ENCODE data around the gene EVA1A.
A peak's percentile ranks its signal among the peaks of the same experiment; 100 is the strongest.

EVA1A gene

DNA sequence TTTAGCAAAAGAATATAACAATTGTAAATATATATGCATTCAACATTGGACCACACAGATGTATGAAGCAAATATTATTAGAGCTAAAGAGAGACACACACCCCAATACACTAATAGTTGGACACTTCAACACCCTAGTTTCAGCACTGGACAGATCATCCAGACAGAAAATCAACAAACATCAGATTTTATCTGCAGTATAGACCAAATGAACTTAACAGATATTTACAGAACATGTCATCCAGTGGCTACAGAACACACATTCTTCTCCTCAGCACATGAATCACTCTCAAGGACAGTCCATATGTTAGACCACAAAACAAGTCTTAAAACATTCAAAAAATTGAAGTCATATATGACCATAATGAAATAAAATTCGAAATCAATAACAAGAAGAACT, 22.1 kb upstream of the EVA1A start (continued):
- TF ChIP-seq, protein P1, sequence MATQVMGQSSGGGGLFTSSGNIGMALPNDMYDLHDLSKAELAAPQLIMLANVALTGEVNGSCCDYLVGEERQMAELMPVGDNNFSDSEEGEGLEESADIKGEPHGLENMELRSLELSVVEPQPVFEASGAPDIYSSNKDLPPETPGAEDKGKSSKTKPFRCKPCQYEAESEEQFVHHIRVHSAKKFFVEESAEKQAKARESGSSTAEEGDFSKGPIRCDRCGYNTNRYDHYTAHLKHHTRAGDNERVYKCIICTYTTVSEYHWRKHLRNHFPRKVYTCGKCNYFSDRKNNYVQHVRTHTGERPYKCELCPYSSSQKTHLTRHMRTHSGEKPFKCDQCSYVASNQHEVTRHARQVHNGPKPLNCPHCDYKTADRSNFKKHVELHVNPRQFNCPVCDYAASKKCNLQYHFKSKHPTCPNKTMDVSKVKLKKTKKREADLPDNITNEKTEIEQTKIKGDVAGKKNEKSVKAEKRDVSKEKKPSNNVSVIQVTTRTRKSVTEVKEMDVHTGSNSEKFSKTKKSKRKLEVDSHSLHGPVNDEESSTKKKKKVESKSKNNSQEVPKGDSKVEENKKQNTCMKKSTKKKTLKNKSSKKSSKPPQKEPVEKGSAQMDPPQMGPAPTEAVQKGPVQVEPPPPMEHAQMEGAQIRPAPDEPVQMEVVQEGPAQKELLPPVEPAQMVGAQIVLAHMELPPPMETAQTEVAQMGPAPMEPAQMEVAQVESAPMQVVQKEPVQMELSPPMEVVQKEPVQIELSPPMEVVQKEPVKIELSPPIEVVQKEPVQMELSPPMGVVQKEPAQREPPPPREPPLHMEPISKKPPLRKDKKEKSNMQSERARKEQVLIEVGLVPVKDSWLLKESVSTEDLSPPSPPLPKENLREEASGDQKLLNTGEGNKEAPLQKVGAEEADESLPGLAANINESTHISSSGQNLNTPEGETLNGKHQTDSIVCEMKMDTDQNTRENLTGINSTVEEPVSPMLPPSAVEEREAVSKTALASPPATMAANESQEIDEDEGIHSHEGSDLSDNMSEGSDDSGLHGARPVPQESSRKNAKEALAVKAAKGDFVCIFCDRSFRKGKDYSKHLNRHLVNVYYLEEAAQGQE (tag by site-specific recombination; IDR thresholded peaks at IDR 0.05), result peak; percentile 71
- TF ChIP-seq ZNF174 (tag by site-specific recombination; IDR thresholded peaks at IDR 0.05), result no peak
- no peak for TF ChIP-seq ZNF133 (tag by site-specific recombination; IDR thresholded peaks at IDR 0.05)

DNA sequence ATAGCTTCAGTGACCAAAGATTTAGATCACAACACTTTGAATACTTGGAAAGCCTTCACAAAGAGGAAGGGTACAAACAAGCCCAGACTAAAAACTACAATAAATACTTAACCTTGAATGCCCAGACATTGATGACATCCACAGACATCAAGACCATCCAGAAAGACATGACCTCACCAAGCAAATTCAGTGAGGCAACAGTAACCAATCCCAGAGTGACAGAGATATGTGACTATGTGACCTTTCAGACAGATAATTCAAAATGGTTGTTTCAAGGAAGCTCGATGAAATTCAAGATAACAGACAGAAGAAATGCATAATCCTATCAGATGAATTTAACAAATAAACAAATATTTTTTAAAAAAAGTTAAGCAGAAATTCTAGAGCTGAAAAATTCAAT, 19.9 kb upstream of the EVA1A start:
- ChIA-PET POLR2A (interaction anchor here (0.7 kb wide), 1 partner anchor 81 kb away, joined by 11 read pairs; no protein-coding TSS in a partner anchor), CTCF (interaction anchor here (0.6 to 2.6 kb wide), 2 partner anchors 9 to 28 kb away, joined by 3 to 13 read pairs; no protein-coding TSS in a partner anchor)
- no peak for TF ChIP-seq ZBTB7A (tag by site-specific recombination; IDR thresholded peaks at IDR 0.05; ENCODE audit: low read depth)
- TF ChIP-seq ZNF274 (IDR thresholded peaks at IDR 0.05; ENCODE audit: low read length), result no peak
- TF ChIP-seq ZNF274 (tag by site-specific recombination; IDR thresholded peaks at IDR 0.05; ENCODE audit: borderline replicate concordance), result no peak
- no peak overlapping the region for H3K27ac ChIP-seq (ENCODE audit: extremely low read depth, low read depth, low read length)
- H3K9me3 ChIP-seq (ENCODE audit: control insufficient read depth, insufficient read depth, low read depth, low read length), result no peaks in the 10 kb centered on the region
- H3K4me1 ChIP-seq (ENCODE audit: control insufficient read depth, insufficient read depth, low read length), result no peaks in the 10 kb centered on the region
- no peaks in the 10 kb centered on the region for H3K36me3 ChIP-seq (ENCODE audit: control insufficient read depth in 2 of 2, insufficient read depth in 1 of 2, low read length in 2 of 2)
- no peak overlapping the region for H3K4me3 ChIP-seq (ENCODE audit: low read depth, low read length)

DNA sequence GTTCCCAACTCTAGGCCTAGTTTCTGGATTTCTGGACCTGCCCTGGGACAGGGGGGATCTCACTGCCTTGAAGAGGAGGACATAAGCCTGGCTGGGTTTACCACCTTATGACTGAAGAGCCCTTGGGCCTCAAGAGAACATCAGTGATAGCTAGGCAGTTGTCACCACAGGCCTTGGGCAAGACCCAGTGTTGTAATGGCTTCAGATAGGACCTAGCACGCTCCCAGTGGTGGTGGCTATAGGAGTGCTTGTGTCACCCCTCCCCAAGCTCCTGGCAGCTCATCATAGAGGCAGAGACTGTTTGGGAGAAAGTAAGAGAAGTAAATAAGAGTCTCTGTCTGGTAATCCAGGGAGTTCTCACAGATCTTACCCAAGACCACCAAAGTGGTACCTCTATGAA, 19.4 kb upstream of the EVA1A start:
- Histone ChIP-seq H3K27ac (ENCODE audit: extremely low read depth, low read depth, low read length) (no peak overlapping the region), H3K4me3 (ENCODE audit: low read depth, low read length) (no peak overlapping the region), H3K36me3 (ENCODE audit: control insufficient read depth in 2 of 2, insufficient read depth in 1 of 2, low read length in 2 of 2) (no peaks in the 10 kb centered on the region), H3K9me3 (ENCODE audit: control insufficient read depth, insufficient read depth, low read depth, low read length) (no peaks in the 10 kb centered on the region), H3K4me1 (ENCODE audit: control insufficient read depth, insufficient read depth, low read length) (no peaks in the 10 kb centered on the region)
- TF ChIP-seq ZNF664 (tag by site-specific recombination; IDR thresholded peaks at IDR 0.05) (no peak), REPIN1 (tag by site-specific recombination; IDR thresholded peaks at IDR 0.05; ENCODE audit: low read depth) (no peak)
- TF ChIP-seq, protein P2, sequence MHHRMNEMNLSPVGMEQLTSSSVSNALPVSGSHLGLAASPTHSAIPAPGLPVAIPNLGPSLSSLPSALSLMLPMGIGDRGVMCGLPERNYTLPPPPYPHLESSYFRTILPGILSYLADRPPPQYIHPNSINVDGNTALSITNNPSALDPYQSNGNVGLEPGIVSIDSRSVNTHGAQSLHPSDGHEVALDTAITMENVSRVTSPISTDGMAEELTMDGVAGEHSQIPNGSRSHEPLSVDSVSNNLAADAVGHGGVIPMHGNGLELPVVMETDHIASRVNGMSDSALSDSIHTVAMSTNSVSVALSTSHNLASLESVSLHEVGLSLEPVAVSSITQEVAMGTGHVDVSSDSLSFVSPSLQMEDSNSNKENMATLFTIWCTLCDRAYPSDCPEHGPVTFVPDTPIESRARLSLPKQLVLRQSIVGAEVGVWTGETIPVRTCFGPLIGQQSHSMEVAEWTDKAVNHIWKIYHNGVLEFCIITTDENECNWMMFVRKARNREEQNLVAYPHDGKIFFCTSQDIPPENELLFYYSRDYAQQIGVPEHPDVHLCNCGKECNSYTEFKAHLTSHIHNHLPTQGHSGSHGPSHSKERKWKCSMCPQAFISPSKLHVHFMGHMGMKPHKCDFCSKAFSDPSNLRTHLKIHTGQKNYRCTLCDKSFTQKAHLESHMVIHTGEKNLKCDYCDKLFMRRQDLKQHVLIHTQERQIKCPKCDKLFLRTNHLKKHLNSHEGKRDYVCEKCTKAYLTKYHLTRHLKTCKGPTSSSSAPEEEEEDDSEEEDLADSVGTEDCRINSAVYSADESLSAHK (tag by site-specific recombination; IDR thresholded peaks at IDR 0.05), result no peak
- ChIA-PET CTCF (interaction anchor here (0.6 to 2.6 kb wide), 2 partner anchors 10 to 29 kb away, joined by 3 to 13 read pairs; no protein-coding TSS in a partner anchor), POLR2A (no interaction called here)

DNA sequence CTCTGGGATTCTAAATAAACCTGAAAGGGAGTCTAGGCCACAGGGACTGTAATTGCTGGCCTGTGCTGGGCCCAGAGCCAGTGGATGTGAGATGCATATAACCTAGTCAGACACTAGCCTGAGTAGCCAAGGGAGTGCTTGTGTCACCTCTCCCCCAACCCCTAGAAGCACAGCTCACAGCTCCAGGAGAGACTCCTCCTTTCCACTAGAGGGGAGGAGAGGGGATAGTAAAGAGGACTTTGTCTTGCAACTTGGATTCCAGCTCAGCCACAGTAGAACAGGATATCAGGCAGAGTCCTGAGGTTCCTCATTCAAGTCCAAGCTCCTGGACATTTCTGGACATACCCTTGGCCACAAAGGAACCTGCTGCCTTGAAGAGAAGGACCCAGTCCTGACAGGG, 18.4 kb upstream of the EVA1A start:
- CTCF ChIA-PET, result interaction anchor here (0.7 to 2.6 kb wide), 3 partner anchors 9 to 30 kb away, joined by 3 to 13 read pairs (median 4); no protein-coding TSS in a partner anchor
- H3K4me1 ChIP-seq (ENCODE audit: control insufficient read depth, insufficient read depth, low read length), result no peaks in the 10 kb centered on the region
- no peak overlapping the region for H3K4me3 ChIP-seq (ENCODE audit: low read depth, low read length)
- POLR2A ChIA-PET, result no interaction called here
- H3K9me3 ChIP-seq (ENCODE audit: control insufficient read depth, insufficient read depth, low read depth, low read length), result no peaks in the 10 kb centered on the region
- H3K27ac ChIP-seq (ENCODE audit: extremely low read depth, low read depth, low read length), result no peak overlapping the region
- TF ChIP-seq ZNF792 (tag by site-specific recombination; IDR thresholded peaks at IDR 0.05) (no peak), ZNF214 (tag by site-specific recombination; IDR thresholded peaks at IDR 0.05; ENCODE audit: borderline replicate concordance) (no peak), ZEB2 (tag by site-specific recombination; IDR thresholded peaks at IDR 0.05) (no peak)
- no peaks in the 10 kb centered on the region for H3K36me3 ChIP-seq (ENCODE audit: control insufficient read depth in 2 of 2, insufficient read depth in 1 of 2, low read length in 2 of 2)
